ENCODE measurements around the gene CDADC1.

- TF ChIP-seq, protein P1, sequence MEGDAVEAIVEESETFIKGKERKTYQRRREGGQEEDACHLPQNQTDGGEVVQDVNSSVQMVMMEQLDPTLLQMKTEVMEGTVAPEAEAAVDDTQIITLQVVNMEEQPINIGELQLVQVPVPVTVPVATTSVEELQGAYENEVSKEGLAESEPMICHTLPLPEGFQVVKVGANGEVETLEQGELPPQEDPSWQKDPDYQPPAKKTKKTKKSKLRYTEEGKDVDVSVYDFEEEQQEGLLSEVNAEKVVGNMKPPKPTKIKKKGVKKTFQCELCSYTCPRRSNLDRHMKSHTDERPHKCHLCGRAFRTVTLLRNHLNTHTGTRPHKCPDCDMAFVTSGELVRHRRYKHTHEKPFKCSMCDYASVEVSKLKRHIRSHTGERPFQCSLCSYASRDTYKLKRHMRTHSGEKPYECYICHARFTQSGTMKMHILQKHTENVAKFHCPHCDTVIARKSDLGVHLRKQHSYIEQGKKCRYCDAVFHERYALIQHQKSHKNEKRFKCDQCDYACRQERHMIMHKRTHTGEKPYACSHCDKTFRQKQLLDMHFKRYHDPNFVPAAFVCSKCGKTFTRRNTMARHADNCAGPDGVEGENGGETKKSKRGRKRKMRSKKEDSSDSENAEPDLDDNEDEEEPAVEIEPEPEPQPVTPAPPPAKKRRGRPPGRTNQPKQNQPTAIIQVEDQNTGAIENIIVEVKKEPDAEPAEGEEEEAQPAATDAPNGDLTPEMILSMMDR (IDR thresholded peaks at IDR 0.05), result no peak
- TF ChIP-seq POLR2AphosphoS5 (IDR thresholded peaks at IDR 0.05) (no peak), POLR2A (IDR thresholded peaks at IDR 0.05) (no peak)
Measured at GRCh38 chr13:49245101-49245500, 2.6 kb upstream of the CDADC1 start.
